Activated naive CD4-positive, alpha-beta T cell treated with anti-CD3 and anti-CD28 coated beads, Interleukin-2, amount 50 U/mL, for 72 hours (primary cell): Measurements from ENCODE around the gene HRH2. TPM values are rescaled to one million over a fixed set of nuclear protein-coding genes. Genes with fewer than 3 reads are reported as not detected.

Experiments
- ATAC-seq, 2 donors: fragments of 150-1000 bp; cut with Tn5 transposase; 2 replicates each; pipeline ENCODE4 v1.10.0; 2021; ENCODE audit warnings: mild to moderate bottlenecking in 2 of 2, moderate library complexity in 2 of 2
- DNase-seq, 2 donors: peaks; one replicate each; pipeline ENCODE4 v3.0.0; 2021 to 2022; ENCODE audit warnings: low spot score in 2 of 2
- H3K27ac Mint-ChIP-seq, 2 donors: one replicate each; pipeline ENCODE4 v1.8.0; 2022; ENCODE audit warnings: mild to moderate bottlenecking in 2 of 2, mixed read lengths in 2 of 2
- H3K36me3 Mint-ChIP-seq, 2 donors: one replicate each; pipeline ENCODE4 v1.8.0; 2022; ENCODE audit warnings: mixed read lengths in 2 of 2
- H3K9me3 Mint-ChIP-seq, 2 donors: one replicate each; pipeline ENCODE4 v1.8.0; 2022; ENCODE audit warnings: mixed read lengths in 2 of 2
- total RNA-seq, 2 donors: library from RNA; stranded (reverse); gene quantifications; one replicate each; pipeline ENCODE4 v1.2.3, GENCODE V29; 2022

Gene HRH2
- total RNA-seq, 2 donors from 2014 or later: 13.7 to 28.8 TPM

GRCh38 chr5:175729829-175730277 lies 72.0 kb downstream of the HRH2 start:
- ATAC-seq (peak; percentile 97), DNase-seq (peak; percentile 86 to 96)
- Mint-ChIP-seq H3K27ac (no peak overlapping the region), H3K36me3 (no peaks in the 10 kb centered on the region), H3K9me3 (no peaks in the 10 kb centered on the region)

- no peaks in the 10 kb centered on the region for H3K9me3 Mint-ChIP-seq
- no peak for ATAC-seq
- no peak for DNase-seq
- no peaks in the 10 kb centered on the region for H3K36me3 Mint-ChIP-seq
- no peak overlapping the region for H3K27ac Mint-ChIP-seq
Observed at GRCh38 chr5:175731172-175731571, 73.3 kb downstream of the HRH2 start.

- H3K36me3 Mint-ChIP-seq: no peaks in the 10 kb centered on the region
- ATAC-seq (no peak), DNase-seq (no peak)
- no peaks in the 10 kb centered on the region for H3K9me3 Mint-ChIP-seq
- H3K27ac Mint-ChIP-seq: no peak overlapping the region
Observed at GRCh38 chr5:175731756-175732465, 74.0 kb downstream of the HRH2 start.

GRCh38 chr5:175733017-175733416 lies 75.1 kb downstream of the HRH2 start:
- DNase-seq (no peak), ATAC-seq (no peak)
- Mint-ChIP-seq H3K36me3 (no peaks in the 10 kb centered on the region), H3K27ac (no peak overlapping the region), H3K9me3 (no peaks in the 10 kb centered on the region)

GRCh38 chr5:175734016-175734415 lies 76.1 kb downstream of the HRH2 start:
- H3K9me3 Mint-ChIP-seq: no peaks in the 10 kb centered on the region
- no peaks in the 10 kb centered on the region for H3K36me3 Mint-ChIP-seq
- no peak overlapping the region for H3K27ac Mint-ChIP-seq
- no peak for ATAC-seq
- no peak for DNase-seq

- no peak for ATAC-seq
- no peaks in the 10 kb centered on the region for H3K36me3 Mint-ChIP-seq
- DNase-seq: no peak
- H3K27ac Mint-ChIP-seq: no peak overlapping the region
- no peaks in the 10 kb centered on the region for H3K9me3 Mint-ChIP-seq
Observed at GRCh38 chr5:175734501-175734900, 76.6 kb downstream of the HRH2 start.

GRCh38 chr5:175735701-175736100 lies 77.8 kb downstream of the HRH2 start:
- no peak for DNase-seq
- ATAC-seq: no peak
- Mint-ChIP-seq H3K27ac (no peak overlapping the region), H3K9me3 (no peaks in the 10 kb centered on the region), H3K36me3 (no peaks in the 10 kb centered on the region)

- H3K9me3 Mint-ChIP-seq: no peaks in the 10 kb centered on the region
- DNase-seq (no peak), ATAC-seq (no peak)
- H3K27ac Mint-ChIP-seq: no peak overlapping the region
- no peaks in the 10 kb centered on the region for H3K36me3 Mint-ChIP-seq
Observed at GRCh38 chr5:175736652-175737051, 78.8 kb downstream of the HRH2 start.

GRCh38 chr5:175737481-175737880 lies 79.6 kb downstream of the HRH2 start:
- no peak for DNase-seq
- Mint-ChIP-seq H3K27ac (no peak overlapping the region), H3K36me3 (no peaks in the 10 kb centered on the region), H3K9me3 (no peaks in the 10 kb centered on the region)
- ATAC-seq: no peak

- Mint-ChIP-seq H3K9me3 (no peaks in the 10 kb centered on the region), H3K36me3 (no peaks in the 10 kb centered on the region), H3K27ac (no peak overlapping the region)
- DNase-seq: no peak
- ATAC-seq: no peak
Observed at GRCh38 chr5:175738126-175738525, 80.3 kb downstream of the HRH2 start.

- H3K27ac Mint-ChIP-seq: no peak overlapping the region
- ATAC-seq (no peak), DNase-seq (no peak)
- no peaks in the 10 kb centered on the region for H3K36me3 Mint-ChIP-seq
- H3K9me3 Mint-ChIP-seq: no peaks in the 10 kb centered on the region
Observed at GRCh38 chr5:175738602-175739133, 80.8 kb downstream of the HRH2 start.

GRCh38 chr5:175740014-175740413 lies 82.1 kb downstream of the HRH2 start:
- Mint-ChIP-seq H3K27ac (no peak overlapping the region), H3K36me3 (no peaks in the 10 kb centered on the region), H3K9me3 (no peaks in the 10 kb centered on the region)
- DNase-seq (no peak), ATAC-seq (no peak)

- Mint-ChIP-seq H3K36me3 (no peaks in the 10 kb centered on the region), H3K9me3 (no peaks in the 10 kb centered on the region), H3K27ac (no peak overlapping the region)
- no peak for ATAC-seq
- no peak for DNase-seq
Observed at GRCh38 chr5:175741556-175741955, 83.7 kb downstream of the HRH2 start.

GRCh38 chr5:175742290-175742994 lies 84.6 kb downstream of the HRH2 start:
- Mint-ChIP-seq H3K27ac (no peak overlapping the region), H3K36me3 (no peaks in the 10 kb centered on the region), H3K9me3 (no peaks in the 10 kb centered on the region)
- DNase-seq: no peak
- no peak for ATAC-seq

- DNase-seq (no peak), ATAC-seq (no peak)
- Mint-ChIP-seq H3K36me3 (no peaks in the 10 kb centered on the region), H3K9me3 (no peaks in the 10 kb centered on the region), H3K27ac (no peak overlapping the region)
Observed at GRCh38 chr5:175743676-175744210, 85.9 kb downstream of the HRH2 start.

GRCh38 chr5:175745210-175745609 lies 87.3 kb downstream of the HRH2 start:
- peak; percentile 35 to 78 for ATAC-seq
- Mint-ChIP-seq H3K36me3 (no peaks in the 10 kb centered on the region), H3K9me3 (no peaks in the 10 kb centered on the region), H3K27ac (no peak overlapping the region)
- peak in 1 of 2 donors; percentile 31 for DNase-seq

GRCh38 chr5:175746851-175747250 lies 89.0 kb downstream of the HRH2 start:
- Mint-ChIP-seq H3K9me3 (no peaks in the 10 kb centered on the region), H3K36me3 (no peaks in the 10 kb centered on the region), H3K27ac (no peak overlapping the region)
- no peak for DNase-seq
- no peak for ATAC-seq
